SK-N-SH (cell line): Measurements from ENCODE around the gene PNKP. TPM values are rescaled to one million over a fixed set of nuclear protein-coding genes. Genes with fewer than 3 reads are reported as not detected.

ENCODE experiments used
- CTCF ChIA-PET: fragments of 300-600, 350-600 bp; formaldehyde crosslinking; extraction: SDS; loops from one replicate; lab custom pipeline; 2021; lab: Yijun Ruan, JAX
- POLR2A ChIA-PET: fragments of 350-600 bp; sonication (Branson Sonifier 250); formaldehyde crosslinking; extraction: SDS; loops from one replicate; lab custom pipeline; 2020; ENCODE audit warnings: antibody characterized with exemption, inconsistent platforms; lab: Yijun Ruan, JAX
- DNase-seq: peaks from one replicate; pipeline ENCODE4 v3.0.0; 2012
- H2AFZ ChIP-seq: fragments of 200-600 bp; sonication (generic); 2 replicates; pipeline ENCODE4 v1.8.1; 2016; ENCODE audit warnings: antibody characterized with exemption, mild to moderate bottlenecking, low read depth
- H3F3A ChIP-seq: fragments of 200-600 bp; sonication (generic); replicated peaks from 2 replicates; pipeline ENCODE3; 2016; ENCODE audit warnings: antibody characterized with exemption, mild to moderate bottlenecking; ENCODE audit not compliant: insufficient read depth
- H3K27ac ChIP-seq, 2 experiments: fragments of 200-500 bp in 1 of 2; fragments of 200-600 bp in 1 of 2; sonication (Bioruptor generic) in 1 of 2; sonication (generic), shearing (Covaris generic) in 1 of 2; 2 replicates each; pipeline versions ENCODE4 v1.5.1 to v1.6.1; 2014 to 2016; ENCODE audit warnings: low read depth in 2 of 2, inconsistent platforms in 1 of 2, low read length in 1 of 2, mild to moderate bottlenecking in 1 of 2, mixed read lengths in 1 of 2
- H3K27me3 ChIP-seq: fragments of 200-600 bp; sonication (generic), shearing (Covaris generic); 2 replicates; pipeline ENCODE4 v1.6.1; 2016; ENCODE audit warnings: mixed run types; ENCODE audit not compliant: insufficient read depth
- H3K36me3 ChIP-seq, 2 experiments: fragments of 200-500 bp in 1 of 2; fragments of 200-600 bp in 1 of 2; sonication (Bioruptor generic) in 1 of 2; sonication (generic) in 1 of 2; replicated peaks in 1 of 2; 2 replicates each; pipeline versions ENCODE3 to v1.5.1; 2014 to 2016; ENCODE audit warnings: low read length in 1 of 2, mild to moderate bottlenecking in 1 of 2; ENCODE audit not compliant: insufficient read depth in 2 of 2, control insufficient read depth in 1 of 2
- H3K4me1 ChIP-seq, 2 experiments: fragments of 200-500 bp in 1 of 2; fragments of 200-600 bp in 1 of 2; sonication (Bioruptor generic) in 1 of 2; sonication (generic), shearing (Covaris generic) in 1 of 2; 2 replicates each; pipeline versions ENCODE4 v1.5.1 to v1.6.1; 2014 to 2016; ENCODE audit warnings: low read depth in 1 of 2, low read length in 1 of 2, mixed run types in 1 of 2; ENCODE audit not compliant: insufficient read depth in 2 of 2, control insufficient read depth in 1 of 2
- H3K4me2 ChIP-seq: fragments of 200-600 bp; sonication (generic), shearing (Covaris generic); 2 replicates; pipeline ENCODE4 v1.6.1; 2017; ENCODE audit warnings: mixed run types
- H3K4me3 ChIP-seq, 2 experiments: fragments of 200-500 bp in 1 of 2; fragments of 200-600 bp in 1 of 2; sonication (Bioruptor generic) in 1 of 2; sonication (generic), shearing (Covaris generic) in 1 of 2; 2 replicates each; pipeline versions ENCODE4 v1.5.1 to v1.8.1; 2014 to 2016; ENCODE audit warnings: low read depth in 2 of 2, inconsistent platforms in 1 of 2, low read length in 1 of 2, mild to moderate bottlenecking in 1 of 2, mixed read lengths in 1 of 2, moderate library complexity in 1 of 2
- H3K79me2 ChIP-seq: fragments of 200-600 bp; sonication (generic); 2 replicates; pipeline ENCODE4 v1.8.1; 2017; ENCODE audit warnings: mild to moderate bottlenecking; ENCODE audit not compliant: insufficient read depth
- H3K9ac ChIP-seq: fragments of 200-600 bp; sonication (generic); 2 replicates; pipeline ENCODE4 v1.6.1; 2017; ENCODE audit warnings: mixed run types
- H3K9me2 ChIP-seq: fragments of 200-600 bp; sonication (generic); 2 replicates; pipeline ENCODE4 v1.6.1; 2017; ENCODE audit warnings: mixed run types
- H3K9me3 ChIP-seq: fragments of 200-600 bp; sonication (generic); 2 replicates; pipeline ENCODE4 v1.6.1; 2017; ENCODE audit warnings: mixed run types, mild to moderate bottlenecking, moderate library complexity
- H4K20me1 ChIP-seq: fragments of 200-600 bp; sonication (generic); 2 replicates; pipeline ENCODE4 v1.6.1; 2017; ENCODE audit warnings: mild to moderate bottlenecking, mixed run types; ENCODE audit not compliant: insufficient read depth
- ELF1 ChIP-seq: IDR thresholded peaks from 2 replicates; pipeline ENCODE4 v1.4.0; 2012
- FOSL2 ChIP-seq: IDR thresholded peaks from 2 replicates; pipeline ENCODE4 v1.4.0; 2012; ENCODE audit warnings: low read depth, mild to moderate bottlenecking, moderate library complexity, borderline replicate concordance
- FOXJ3 ChIP-seq: sonication (generic); formaldehyde crosslinking; IDR thresholded peaks from 2 replicates; pipeline ENCODE4 v1.5.1; 2020; ENCODE audit warnings: mild to moderate bottlenecking, missing genetic modification reagents
- FOXM1 ChIP-seq: IDR thresholded peaks from 2 replicates; pipeline ENCODE4 v1.4.0; 2012; ENCODE audit warnings: low read depth, mild to moderate bottlenecking
- GATA2 ChIP-seq: sonication (generic); formaldehyde crosslinking; IDR thresholded peaks from 2 replicates; pipeline ENCODE4 v1.5.0; 2020; ENCODE audit warnings: mild to moderate bottlenecking, missing genetic modification reagents
- NFIC ChIP-seq: IDR thresholded peaks from 2 replicates; pipeline ENCODE4 v1.4.0; 2012; ENCODE audit warnings: borderline replicate concordance
- NRF1 ChIP-seq: IDR thresholded peaks from 2 replicates; pipeline ENCODE4 v1.6.1; 2012; ENCODE audit warnings: low read depth, mild to moderate bottlenecking, low read length
- POLR2AphosphoS5 ChIP-seq: IDR thresholded peaks from 2 replicates; pipeline ENCODE4 v1.6.1; 2012; ENCODE audit warnings: low read depth, low read length
- RAD21 ChIP-seq: IDR thresholded peaks from 2 replicates; pipeline ENCODE4 v1.6.1; 2012; ENCODE audit warnings: mild to moderate bottlenecking, low read length
- RCOR1 ChIP-seq: fragments of 150-350 bp; IDR thresholded peaks from 2 replicates; pipeline ENCODE4 v1.6.1; 2017; ENCODE audit warnings: antibody characterized with exemption, low read length
- RXRA ChIP-seq: IDR thresholded peaks from 2 replicates; pipeline ENCODE4 v1.4.0; 2012; ENCODE audit warnings: low read depth, mild to moderate bottlenecking, borderline replicate concordance
- SIN3A ChIP-seq: IDR thresholded peaks from 2 replicates; pipeline ENCODE4 v1.6.1; 2012; ENCODE audit warnings: low read depth, mild to moderate bottlenecking, low read length, moderate library complexity, borderline replicate concordance
- SMC3 ChIP-seq: IDR thresholded peaks from 2 replicates; pipeline ENCODE4 v1.6.1; 2012; ENCODE audit warnings: low read depth, low read length, improper control_type of control experiment
- TAF1 ChIP-seq: IDR thresholded peaks from 2 replicates; pipeline ENCODE4 v1.6.1; 2012; ENCODE audit warnings: low read depth, mild to moderate bottlenecking, low read length, moderate library complexity, borderline replicate concordance
- TCF12 ChIP-seq: IDR thresholded peaks from 2 replicates; pipeline ENCODE4 v1.4.0; 2012
- TEAD4 ChIP-seq: IDR thresholded peaks from 2 replicates; pipeline ENCODE4 v1.4.0; 2012; ENCODE audit warnings: mild to moderate bottlenecking, borderline replicate concordance; ENCODE audit not compliant: insufficient read depth
- YY1 ChIP-seq: IDR thresholded peaks from 2 replicates; pipeline ENCODE4 v1.4.0; 2012; ENCODE audit warnings: low read depth, mild to moderate bottlenecking
- ZBTB33 ChIP-seq: IDR thresholded peaks from 2 replicates; pipeline ENCODE4 v1.4.0; 2012; ENCODE audit warnings: low read depth, borderline replicate concordance
- WGBS: methylation state at CpG from one replicate; pipeline ENCODE4 v1.1.6; 2017; ENCODE audit warnings: low lambda C conversion rate; 5-methylcytosine and 5-hydroxymethylcytosine counted together
- polyA plus RNA-seq, 3 experiments: library from polyadenylated mRNA; depleted of rRNA; stranded (reverse); fragments of >200 nt; gene quantifications; 2 replicates each; pipeline ENCODE4 v1.2.3, GENCODE V29; 2012
- TF ChIP-seq, protein P1 (sequence below): IDR thresholded peaks from 2 replicates; pipeline ENCODE4 v1.4.0; 2012; ENCODE audit warnings: low read depth
- TF ChIP-seq, protein P2 (sequence below): fragments of 150-350 bp; IDR thresholded peaks from 2 replicates; pipeline ENCODE4 v1.6.1; 2017; ENCODE audit warnings: antibody characterized with exemption, low read length, low read depth, borderline replicate concordance

PNKP gene
- polyA plus RNA-seq, 1 of the 3 experiments (the other 2 are of a cell fraction) = 52.0 TPM

DNA sequence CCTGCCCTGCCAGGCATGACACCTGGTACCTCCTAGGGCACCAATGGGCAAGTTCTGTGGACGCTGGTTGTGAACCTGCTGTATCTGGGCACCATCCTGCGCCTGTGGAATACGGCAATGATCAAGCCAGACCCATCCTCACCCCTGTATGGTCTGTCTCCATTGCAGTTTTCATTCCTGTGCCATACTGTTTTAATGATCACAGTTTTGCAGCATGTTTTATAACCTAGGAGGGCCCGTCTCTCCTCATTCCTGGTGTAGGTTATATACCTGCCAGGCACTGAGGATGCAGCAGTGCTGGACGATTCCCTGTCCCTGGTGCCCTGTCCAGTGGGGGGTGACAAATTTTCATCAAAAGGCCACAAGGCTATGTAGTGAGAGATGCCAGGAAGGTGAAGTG, 15.7 kb upstream of the PNKP start:
- peaks cover 7 to 11% of the 10 kb centered on the region in 2 experiments; a peak in 2 of 4 replicates for H3K4me1 ChIP-seq
- H3F3A ChIP-seq = peaks cover 10% of the 10 kb centered on the region
- ChIA-PET CTCF (no interaction called here), POLR2A (no interaction called here)
- H3K79me2 ChIP-seq = peaks cover 19% of the 10 kb centered on the region
- no peak for DNase-seq
- no peaks in the 10 kb centered on the region for H4K20me1 ChIP-seq
- TF ChIP-seq RAD21 (no peak), YY1 (no peak), POLR2AphosphoS5 (no peak)
- no peak overlapping the region for H3K4me2 ChIP-seq
- H3K27me3 ChIP-seq = no peaks in the 10 kb centered on the region
- no peak overlapping the region for H3K9ac ChIP-seq
- H3K4me3 ChIP-seq = no peak overlapping the region
- H3K36me3 ChIP-seq = peaks cover 41 to 56% of the 10 kb centered on the region in 2 experiments
- 89% methylated on average over 4 of the region's 5 CpGs for WGBS
- no peaks in the 10 kb centered on the region for H3K9me2 ChIP-seq
- no peaks in the 10 kb centered on the region for H3K9me3 ChIP-seq
- no peak overlapping the region for H3K27ac ChIP-seq
- H2AFZ ChIP-seq = no peak overlapping the region

GRCh38 chr19:49882643-49883042, 15.3 kb upstream of the PNKP start:
- H3K4me1 ChIP-seq = peaks cover 7 to 11% of the 10 kb centered on the region in 2 experiments; a peak in 2 of 4 replicates
- H3K9me3 ChIP-seq = no peaks in the 10 kb centered on the region
- no peaks in the 10 kb centered on the region for H3K9me2 ChIP-seq
- ChIA-PET CTCF (no interaction called here), POLR2A (no interaction called here)
- DNase-seq = no peak
- H3K79me2 ChIP-seq = peaks cover 19% of the 10 kb centered on the region
- peaks cover 41 to 56% of the 10 kb centered on the region in 2 experiments for H3K36me3 ChIP-seq
- H3K4me3 ChIP-seq = no peak overlapping the region
- no peaks in the 10 kb centered on the region for H4K20me1 ChIP-seq
- H3K27ac ChIP-seq = no peak overlapping the region
- TF ChIP-seq FOSL2 = no peak
- no peak for TF ChIP-seq ZBTB33
- no peak for TF ChIP-seq TCF12
- TF ChIP-seq FOXM1 = no peak
- TF ChIP-seq TAF1 = no peak
- TF ChIP-seq SIN3A = no peak
- TF ChIP-seq RAD21 = no peak
- TF ChIP-seq RCOR1 = no peak
- no peak for TF ChIP-seq SMC3
- no peak for TF ChIP-seq NRF1
- TF ChIP-seq RXRA = no peak
- TF ChIP-seq NFIC = no peak
- TF ChIP-seq, protein P1, sequence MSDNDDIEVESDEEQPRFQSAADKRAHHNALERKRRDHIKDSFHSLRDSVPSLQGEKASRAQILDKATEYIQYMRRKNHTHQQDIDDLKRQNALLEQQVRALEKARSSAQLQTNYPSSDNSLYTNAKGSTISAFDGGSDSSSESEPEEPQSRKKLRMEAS = no peak
- no peak for TF ChIP-seq TEAD4
- TF ChIP-seq ELF1 = no peak
- no peak for TF ChIP-seq POLR2AphosphoS5
- no peak for TF ChIP-seq YY1
- TF ChIP-seq GATA2 (CRISPR knock-in tag) = no peak
- TF ChIP-seq, protein P2, sequence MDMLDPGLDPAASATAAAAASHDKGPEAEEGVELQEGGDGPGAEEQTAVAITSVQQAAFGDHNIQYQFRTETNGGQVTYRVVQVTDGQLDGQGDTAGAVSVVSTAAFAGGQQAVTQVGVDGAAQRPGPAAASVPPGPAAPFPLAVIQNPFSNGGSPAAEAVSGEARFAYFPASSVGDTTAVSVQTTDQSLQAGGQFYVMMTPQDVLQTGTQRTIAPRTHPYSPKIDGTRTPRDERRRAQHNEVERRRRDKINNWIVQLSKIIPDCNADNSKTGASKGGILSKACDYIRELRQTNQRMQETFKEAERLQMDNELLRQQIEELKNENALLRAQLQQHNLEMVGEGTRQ = no peak
- no peak for TF ChIP-seq FOXJ3 (CRISPR knock-in tag)
- no peak overlapping the region for H3K9ac ChIP-seq
- peaks cover 10% of the 10 kb centered on the region for H3F3A ChIP-seq
- H3K4me2 ChIP-seq = no peak overlapping the region
- WGBS = 97% methylated on average over 6 of the region's 14 CpGs
- H3K27me3 ChIP-seq = no peaks in the 10 kb centered on the region
- no peak overlapping the region for H2AFZ ChIP-seq
